Progenitor cell of endocrine pancreas (in vitro differentiated cells): ENCODE measurements around the gene COMMD9. TPM values are rescaled to one million over a fixed set of nuclear protein-coding genes. Genes with fewer than 3 reads are reported as not detected.

Source experiments
- DNase-seq: peaks from one replicate; pipeline ENCODE4 v3.0.0; 2021; ENCODE audit warnings: low spot score; ENCODE audit not compliant: unreplicated experiment
- H3K27ac Mint-ChIP-seq: 2 replicates; pipeline ENCODE4 v1.8.0; 2021; ENCODE audit warnings: mild to moderate bottlenecking, moderate library complexity, mixed read lengths
- H3K27me3 Mint-ChIP-seq: 2 replicates; pipeline ENCODE4 v1.8.0; 2021; ENCODE audit warnings: mixed read lengths
- H3K36me3 Mint-ChIP-seq: 2 replicates; pipeline ENCODE4 v1.8.0; 2022; ENCODE audit warnings: mixed read lengths; ENCODE audit not compliant: insufficient read depth
- H3K4me1 Mint-ChIP-seq: 2 replicates; pipeline ENCODE4 v1.8.0; 2021; ENCODE audit warnings: low read depth, mixed read lengths
- H3K4me3 Mint-ChIP-seq: 2 replicates; pipeline ENCODE4 v1.8.0; 2021; ENCODE audit warnings: low read depth, mild to moderate bottlenecking, moderate library complexity, mixed read lengths
- H3K9me3 Mint-ChIP-seq: 2 replicates; pipeline ENCODE4 v1.8.0; 2021; ENCODE audit warnings: low read depth, mixed read lengths
- total RNA-seq: library from RNA; stranded (reverse); gene quantifications from 2 replicates; pipeline ENCODE4 v1.2.1, GENCODE V29; 2021
- TF ChIP-seq, protein P1 (sequence below): fragments of 200-600 bp; sonication (generic); IDR thresholded peaks from one replicate; pipeline ENCODE4 v1.5.0; 2021; ENCODE audit warnings: antibody characterized with exemption, mild to moderate bottlenecking; ENCODE audit not compliant: unreplicated experiment

COMMD9 gene
- total RNA-seq, 1 donor from 2014 or later, result 79.7 TPM

DNA sequence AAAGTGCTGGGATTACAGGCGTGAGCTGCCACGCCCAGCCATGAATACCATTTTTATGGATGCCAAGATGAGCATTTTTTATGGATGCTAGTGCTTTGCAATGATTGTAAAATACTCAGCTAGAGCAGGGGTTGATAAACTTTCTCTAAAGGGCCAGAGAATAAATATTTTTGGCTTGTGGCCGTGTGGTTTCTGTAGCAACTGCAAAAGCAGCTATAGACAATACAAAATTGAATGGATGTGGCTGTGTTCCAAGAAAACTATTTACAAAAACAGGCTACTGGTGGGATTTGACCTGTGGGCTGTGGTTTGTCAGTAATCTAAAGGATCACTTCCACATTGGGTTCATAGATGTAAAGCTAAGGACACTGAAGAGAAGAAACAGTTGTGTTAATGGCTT is 56.0 kb downstream of the COMMD9 start:
- DNase-seq, result no peak
- no peak overlapping the region for H3K4me3 Mint-ChIP-seq
- no peaks in the 10 kb centered on the region for H3K36me3 Mint-ChIP-seq
- H3K9me3 Mint-ChIP-seq, result no peaks in the 10 kb centered on the region
- no peaks in the 10 kb centered on the region for H3K4me1 Mint-ChIP-seq
- TF ChIP-seq, protein P1, sequence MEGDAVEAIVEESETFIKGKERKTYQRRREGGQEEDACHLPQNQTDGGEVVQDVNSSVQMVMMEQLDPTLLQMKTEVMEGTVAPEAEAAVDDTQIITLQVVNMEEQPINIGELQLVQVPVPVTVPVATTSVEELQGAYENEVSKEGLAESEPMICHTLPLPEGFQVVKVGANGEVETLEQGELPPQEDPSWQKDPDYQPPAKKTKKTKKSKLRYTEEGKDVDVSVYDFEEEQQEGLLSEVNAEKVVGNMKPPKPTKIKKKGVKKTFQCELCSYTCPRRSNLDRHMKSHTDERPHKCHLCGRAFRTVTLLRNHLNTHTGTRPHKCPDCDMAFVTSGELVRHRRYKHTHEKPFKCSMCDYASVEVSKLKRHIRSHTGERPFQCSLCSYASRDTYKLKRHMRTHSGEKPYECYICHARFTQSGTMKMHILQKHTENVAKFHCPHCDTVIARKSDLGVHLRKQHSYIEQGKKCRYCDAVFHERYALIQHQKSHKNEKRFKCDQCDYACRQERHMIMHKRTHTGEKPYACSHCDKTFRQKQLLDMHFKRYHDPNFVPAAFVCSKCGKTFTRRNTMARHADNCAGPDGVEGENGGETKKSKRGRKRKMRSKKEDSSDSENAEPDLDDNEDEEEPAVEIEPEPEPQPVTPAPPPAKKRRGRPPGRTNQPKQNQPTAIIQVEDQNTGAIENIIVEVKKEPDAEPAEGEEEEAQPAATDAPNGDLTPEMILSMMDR, result no peak
- no peak overlapping the region for H3K27ac Mint-ChIP-seq
- H3K27me3 Mint-ChIP-seq, result no peaks in the 10 kb centered on the region

DNA sequence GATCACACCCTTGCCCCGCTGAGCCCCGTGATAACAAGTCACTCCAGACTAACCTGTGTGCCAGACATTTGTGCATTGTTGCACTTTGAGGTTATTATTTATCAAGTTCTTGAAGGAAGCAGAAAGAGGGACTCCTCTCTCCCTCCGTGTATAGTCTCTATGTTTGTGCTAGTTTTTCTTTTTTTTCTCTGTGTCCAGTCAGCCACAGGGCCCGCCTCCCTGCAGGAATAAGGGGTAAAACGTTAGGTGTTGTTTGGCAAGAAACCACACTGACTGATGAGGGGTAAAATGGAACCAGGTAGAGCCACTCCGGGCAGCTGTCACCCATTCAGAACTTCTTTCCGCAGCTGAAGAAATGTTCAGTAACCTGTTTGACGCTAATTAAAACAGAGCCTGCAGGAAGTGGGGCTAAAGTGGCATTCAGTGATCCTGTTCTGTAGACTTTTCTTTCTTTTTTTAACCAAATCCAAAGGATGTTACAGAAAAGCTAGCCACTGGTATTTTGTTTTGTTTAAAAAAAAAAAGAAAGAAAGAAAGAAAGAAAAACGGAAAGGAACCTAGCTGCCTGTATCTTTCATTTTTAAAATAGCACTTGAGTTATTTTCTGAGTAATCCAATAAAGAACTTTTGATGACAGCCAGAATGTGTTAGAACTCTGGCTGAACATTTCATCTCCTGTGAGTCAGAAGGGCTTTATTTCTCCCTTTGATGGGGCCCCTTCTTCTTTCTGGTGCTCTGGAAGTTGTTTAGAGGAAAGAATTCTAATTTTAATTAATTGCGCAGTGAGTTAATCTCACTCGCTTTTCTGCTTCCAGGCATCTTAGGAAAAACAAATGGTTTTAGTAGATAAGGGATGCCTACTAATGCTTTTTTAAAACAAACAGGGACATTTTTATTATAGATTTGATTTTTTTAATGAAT is 58.2 kb downstream of the COMMD9 start:
- Mint-ChIP-seq H3K9me3 (no peaks in the 10 kb centered on the region), H3K27ac (no peak overlapping the region), H3K27me3 (no peaks in the 10 kb centered on the region), H3K4me1 (no peaks in the 10 kb centered on the region), H3K4me3 (no peak overlapping the region), H3K36me3 (peaks cover 2% of the 10 kb centered on the region)
- TF ChIP-seq, protein P1, result no peak
- no peak for DNase-seq

DNA sequence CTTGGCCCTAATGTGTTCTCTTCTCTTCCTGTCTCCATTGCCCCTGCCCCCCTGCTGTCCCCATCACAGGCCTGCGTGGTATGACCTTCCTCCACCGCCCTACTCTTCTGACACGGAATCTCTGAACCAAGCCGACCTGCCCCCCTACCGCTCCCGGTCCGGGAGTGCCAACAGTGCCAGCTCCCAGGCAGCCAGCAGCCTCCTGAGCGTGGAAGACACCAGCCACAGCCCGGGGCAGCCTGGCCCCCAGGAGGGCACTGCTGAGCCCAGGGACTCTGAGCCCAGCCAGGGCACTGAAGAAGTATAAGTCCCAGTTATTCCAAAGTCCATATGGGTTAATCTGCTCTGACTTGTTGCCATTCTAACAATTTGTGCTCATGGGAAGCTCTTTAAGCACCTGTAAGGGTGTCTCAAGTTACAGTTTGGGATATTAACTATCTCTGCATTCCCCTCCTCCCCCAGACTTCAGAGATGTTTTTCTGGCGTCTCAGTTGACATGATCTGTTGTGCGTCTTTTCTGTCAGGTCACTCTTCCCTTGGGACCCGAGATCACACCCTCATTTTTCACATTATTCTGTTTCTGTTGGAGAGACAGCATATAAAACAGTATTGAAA is 60.0 kb downstream of the COMMD9 start:
- H3K36me3 Mint-ChIP-seq, result peaks cover 2% of the 10 kb centered on the region
- no peaks in the 10 kb centered on the region for H3K4me1 Mint-ChIP-seq
- no peaks in the 10 kb centered on the region for H3K9me3 Mint-ChIP-seq
- H3K27ac Mint-ChIP-seq, result no peak overlapping the region
- H3K4me3 Mint-ChIP-seq, result no peak overlapping the region
- TF ChIP-seq, protein P1, result no peak
- no peak for DNase-seq
- no peaks in the 10 kb centered on the region for H3K27me3 Mint-ChIP-seq

DNA sequence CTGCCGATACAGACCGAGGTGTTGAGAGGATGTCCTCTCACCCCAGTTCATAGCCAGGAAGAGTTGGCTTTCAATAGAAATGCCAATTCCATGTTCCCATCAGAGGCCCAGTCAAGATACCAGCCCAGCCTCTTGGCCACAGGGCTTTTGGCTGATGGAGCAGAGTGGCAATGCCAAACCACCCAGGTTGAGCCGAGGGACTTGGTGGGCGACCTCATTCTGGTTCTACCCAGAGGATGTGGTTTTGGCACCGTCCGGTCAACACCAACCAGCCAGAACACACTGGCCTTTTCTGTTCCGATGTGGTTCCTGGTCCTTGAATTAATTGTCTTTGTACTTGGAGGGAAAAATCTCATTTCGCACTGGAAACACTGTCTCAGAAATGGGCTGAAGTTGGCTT is 60.5 kb downstream of the COMMD9 start:
- H3K36me3 Mint-ChIP-seq, result peaks cover 2% of the 10 kb centered on the region
- H3K4me3 Mint-ChIP-seq, result no peak overlapping the region
- H3K27ac Mint-ChIP-seq, result no peak overlapping the region
- DNase-seq, result no peak
- TF ChIP-seq, protein P1, result no peak
- no peaks in the 10 kb centered on the region for H3K9me3 Mint-ChIP-seq
- H3K27me3 Mint-ChIP-seq, result no peaks in the 10 kb centered on the region
- no peaks in the 10 kb centered on the region for H3K4me1 Mint-ChIP-seq

DNA sequence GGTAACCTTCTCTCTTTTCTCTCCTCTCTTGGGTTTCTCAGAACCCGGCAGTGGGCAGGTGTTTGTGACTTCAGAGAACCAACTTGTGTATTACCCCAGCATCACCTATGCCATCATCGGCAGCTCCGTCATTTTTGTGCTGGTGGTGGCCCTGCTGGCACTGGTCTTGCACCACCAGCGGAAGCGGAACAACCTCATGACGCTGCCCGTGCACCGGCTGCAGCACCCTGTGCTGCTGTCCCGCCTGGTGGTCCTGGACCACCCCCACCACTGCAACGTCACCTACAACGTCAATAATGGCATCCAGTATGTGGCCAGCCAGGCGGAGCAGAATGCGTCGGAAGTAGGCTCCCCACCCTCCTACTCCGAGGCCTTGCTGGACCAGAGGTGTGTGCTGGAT is 62.2 kb downstream of the COMMD9 start:
- Mint-ChIP-seq H3K4me3 (no peak overlapping the region), H3K9me3 (no peaks in the 10 kb centered on the region), H3K27ac (no peak overlapping the region), H3K27me3 (no peaks in the 10 kb centered on the region), H3K36me3 (peaks cover 2% of the 10 kb centered on the region), H3K4me1 (no peaks in the 10 kb centered on the region)
- TF ChIP-seq, protein P1, result no peak
- DNase-seq, result no peak
